CD14-positive monocyte (primary cell): ENCODE measurements around the gene SSNA1. TPM values are rescaled to one million over a fixed set of nuclear protein-coding genes. Genes with fewer than 3 reads are reported as not detected.

Experiments
- DNase-seq, 3 donors: peaks; one replicate each; pipeline ENCODE4 v3.0.0-alpha.2; 2011 to 2022
- H2AFZ ChIP-seq: 2 replicates; pipeline ENCODE4 v1.6.0; 2012; ENCODE audit warnings: mild to moderate bottlenecking, low read depth, low read length, inconsistent platforms; ENCODE audit not compliant: insufficient read depth, poor library complexity, severe bottlenecking
- H3K27ac ChIP-seq, 2 donors: 1 replicate in 1 of 2; 2 replicates in 1 of 2; pipeline ENCODE4 v1.5.1; 2012 to 2013; ENCODE audit warnings: low read length in 2 of 2, control low read depth in 1 of 2, inconsistent platforms in 1 of 2, low read depth in 1 of 2, mild to moderate bottlenecking in 1 of 2
- H3K27me3 ChIP-seq, 2 donors: one replicate each; pipeline versions ENCODE4 v1.6.0 to v1.6.1; 2011 to 2013; ENCODE audit warnings: low read length in 2 of 2; ENCODE audit not compliant: control insufficient read depth in 2 of 2, insufficient read depth in 2 of 2
- H3K36me3 ChIP-seq, 2 donors: replicated peaks in 1 of 2; 1 replicate in 1 of 2; 2 replicates in 1 of 2; pipeline versions ENCODE4 v1.5.1 to v1.6.1; 2012 to 2013; ENCODE audit warnings: low read length in 2 of 2, control low read depth in 1 of 2, inconsistent platforms in 1 of 2, mild to moderate bottlenecking in 1 of 2; ENCODE audit not compliant: insufficient read depth in 2 of 2, control insufficient read depth in 1 of 2
- H3K4me1 ChIP-seq, 2 donors: 1 replicate in 1 of 2; 2 replicates in 1 of 2; pipeline versions ENCODE4 v1.5.1 to v1.6.1; 2012 to 2013; ENCODE audit warnings: low read length in 2 of 2, control low read depth in 1 of 2, inconsistent platforms in 1 of 2, mild to moderate bottlenecking in 1 of 2, moderate library complexity in 1 of 2; ENCODE audit not compliant: insufficient read depth in 2 of 2, control insufficient read depth in 1 of 2
- H3K4me2 ChIP-seq: replicated peaks from 2 replicates; pipeline ENCODE3; 2012; ENCODE audit warnings: low read length, moderate library complexity, mild to moderate bottlenecking; ENCODE audit not compliant: poor library complexity, severe bottlenecking; ENCODE audit errors: extremely low read depth
- H3K4me3 ChIP-seq, 3 experiments: fragments of 200-600 bp in 1 of 3; sonication (generic) in 1 of 3; replicated peaks in 1 of 3; 1 replicate in 2 of 3; 2 replicates in 1 of 3; pipeline ENCODE4 v1.5.1; 2011 to 2013; ENCODE audit warnings: low read length in 3 of 3, mild to moderate bottlenecking in 3 of 3, control low read depth in 2 of 3, low read depth in 2 of 3, inconsistent platforms in 1 of 3, moderate library complexity in 1 of 3
- H3K79me2 ChIP-seq: 2 replicates; pipeline ENCODE4 v1.6.0; 2012; ENCODE audit warnings: mild to moderate bottlenecking, control low read depth, inconsistent platforms, low read length, moderate library complexity; ENCODE audit not compliant: insufficient read depth
- H3K9ac ChIP-seq: 2 replicates; pipeline ENCODE4 v1.6.0; 2017; ENCODE audit warnings: low read length, mild to moderate bottlenecking; ENCODE audit not compliant: insufficient read depth, poor library complexity, severe bottlenecking
- H3K9me3 ChIP-seq, 2 donors: replicated peaks in 1 of 2; 1 replicate in 1 of 2; 2 replicates in 1 of 2; pipeline versions ENCODE4 v1.5.1 to v1.6.1; 2012 to 2013; ENCODE audit warnings: low read length in 2 of 2, control low read depth in 1 of 2; ENCODE audit not compliant: control insufficient read depth in 1 of 2, insufficient read depth in 1 of 2
- H4K20me1 ChIP-seq: 2 replicates; pipeline ENCODE4 v1.6.0; 2012; ENCODE audit warnings: mild to moderate bottlenecking, low read length, control low read depth, moderate library complexity; ENCODE audit not compliant: insufficient read depth
- H3K27ac Mint-ChIP-seq, 7 donors: one replicate each; pipeline ENCODE4 v1.8.0; 2020; ENCODE audit warnings: mild to moderate bottlenecking in 7 of 7, mixed read lengths in 7 of 7, moderate library complexity in 6 of 7, inconsistent platforms in 2 of 7
- H3K27me3 Mint-ChIP-seq, 3 donors: one replicate each; pipeline ENCODE4 v1.8.0; 2021 to 2022; ENCODE audit warnings: low read depth in 3 of 3, mild to moderate bottlenecking in 3 of 3, mixed read lengths in 3 of 3, moderate library complexity in 3 of 3, inconsistent platforms in 1 of 3
- H3K36me3 Mint-ChIP-seq, 2 donors: one replicate each; pipeline ENCODE4 v1.8.0; 2020; ENCODE audit warnings: mixed read lengths in 2 of 2, inconsistent platforms in 1 of 2, mild to moderate bottlenecking in 1 of 2
- H3K4me1 Mint-ChIP-seq: one replicate; pipeline ENCODE4 v1.8.0; 2020; ENCODE audit warnings: mild to moderate bottlenecking, mixed read lengths
- H3K4me3 Mint-ChIP-seq, 2 donors: one replicate each; pipeline ENCODE4 v1.8.0; 2020; ENCODE audit warnings: mild to moderate bottlenecking in 2 of 2, mixed read lengths in 2 of 2, moderate library complexity in 1 of 2
- H3K9me3 Mint-ChIP-seq, 7 donors: one replicate each; pipeline ENCODE4 v1.8.0; 2020 to 2022; ENCODE audit warnings: mixed read lengths in 7 of 7, mild to moderate bottlenecking in 6 of 7, moderate library complexity in 6 of 7, inconsistent platforms in 2 of 7
- WGBS: methylation state at CpG from one replicate; pipeline ENCODE4 v1.1.5; 2013; ENCODE audit warnings: missing lambda C conversion rate; ENCODE audit not compliant: insufficient coverage; 5-methylcytosine and 5-hydroxymethylcytosine counted together
- intact Hi-C, 2 donors: fragments of 100-400 bp; cut with micrococcal nuclease; formaldehyde crosslinking; loops; one replicate each; pipeline versions ENCODE4 v1.15.0 to v1.15.1; 2023
- polyA plus RNA-seq, 3 donors: library from polyadenylated mRNA; depleted of rRNA in 1 of 3; unstranded in 2 of 3; stranded (reverse) in 1 of 3; fragments of 300-500 nt in 2 of 3; fragments of >200 nt in 1 of 3; fragmentation: Illumina TruSeq in 2 of 3; gene quantifications; 1 replicate in 2 of 3; 2 replicates in 1 of 3; pipeline ENCODE4 v1.2.3, GENCODE V29; 2012 to 2021
- TF ChIP-seq, protein P1 (sequence below): fragments of 200-600 bp; IDR thresholded peaks from one replicate; pipeline ENCODE4 v1.8.0; 2022; ENCODE audit warnings: antibody characterized with exemption, mild to moderate bottlenecking

SSNA1 gene
- polyA plus RNA-seq, 3 donors, result 87.0 to 118 (median 98.3) TPM

DNA sequence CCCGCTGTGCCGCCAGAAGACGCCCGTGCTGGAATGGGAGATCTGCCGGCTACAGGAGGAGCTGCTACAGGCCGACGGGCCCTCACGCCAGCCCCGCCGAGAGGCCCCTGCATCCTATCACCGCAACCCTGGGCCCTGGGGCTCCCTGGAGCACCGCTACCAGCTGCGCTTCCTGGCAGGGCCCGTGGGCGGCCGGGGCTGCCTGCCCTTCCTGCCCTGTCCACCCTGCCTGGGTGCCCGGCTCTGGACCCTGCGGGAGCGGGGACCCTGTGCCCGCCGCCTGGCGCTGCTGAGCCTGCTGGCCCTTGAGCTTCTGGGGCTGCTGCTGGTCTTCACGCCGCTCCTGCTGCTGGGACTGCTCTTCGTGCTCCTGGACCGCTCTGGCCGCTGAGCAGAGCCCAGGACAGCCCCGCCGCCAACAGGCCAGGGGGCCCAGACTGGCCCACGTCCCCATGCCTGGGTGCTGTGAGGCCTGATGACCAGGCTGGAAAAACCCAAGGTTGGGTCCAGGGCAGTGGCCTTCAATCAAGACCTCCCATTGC lies 29.8 kb downstream of the SSNA1 start:
- H3K27me3 ChIP-seq, result peaks cover 0 to 14% of the 10 kb centered on the region in 2 donors
- DNase-seq, result no peak
- no peak overlapping the region for H3K27ac Mint-ChIP-seq
- H3K36me3 ChIP-seq, result peaks cover 29 to 33% of the 10 kb centered on the region in 2 donors
- no peaks in the 10 kb centered on the region for H3K9me3 ChIP-seq
- H3K4me1 Mint-ChIP-seq, result peaks cover 10% of the 10 kb centered on the region
- H3K36me3 Mint-ChIP-seq, result peaks cover 13 to 24% of the 10 kb centered on the region in 2 donors
- H3K27ac ChIP-seq, result peak overlapping the region in 1 of 2 donors; percentile 20
- 93% methylated on average over 30 of the region's 30 CpGs for WGBS
- H3K4me3 ChIP-seq, result no peak overlapping the region
- H3K9ac ChIP-seq, result no peak overlapping the region
- H3K4me1 ChIP-seq, result peaks cover 18 to 35% of the 10 kb centered on the region in 2 donors
- H3K9me3 Mint-ChIP-seq, result no peaks in the 10 kb centered on the region
- H4K20me1 ChIP-seq, result no peaks in the 10 kb centered on the region
- TF ChIP-seq, protein P1, sequence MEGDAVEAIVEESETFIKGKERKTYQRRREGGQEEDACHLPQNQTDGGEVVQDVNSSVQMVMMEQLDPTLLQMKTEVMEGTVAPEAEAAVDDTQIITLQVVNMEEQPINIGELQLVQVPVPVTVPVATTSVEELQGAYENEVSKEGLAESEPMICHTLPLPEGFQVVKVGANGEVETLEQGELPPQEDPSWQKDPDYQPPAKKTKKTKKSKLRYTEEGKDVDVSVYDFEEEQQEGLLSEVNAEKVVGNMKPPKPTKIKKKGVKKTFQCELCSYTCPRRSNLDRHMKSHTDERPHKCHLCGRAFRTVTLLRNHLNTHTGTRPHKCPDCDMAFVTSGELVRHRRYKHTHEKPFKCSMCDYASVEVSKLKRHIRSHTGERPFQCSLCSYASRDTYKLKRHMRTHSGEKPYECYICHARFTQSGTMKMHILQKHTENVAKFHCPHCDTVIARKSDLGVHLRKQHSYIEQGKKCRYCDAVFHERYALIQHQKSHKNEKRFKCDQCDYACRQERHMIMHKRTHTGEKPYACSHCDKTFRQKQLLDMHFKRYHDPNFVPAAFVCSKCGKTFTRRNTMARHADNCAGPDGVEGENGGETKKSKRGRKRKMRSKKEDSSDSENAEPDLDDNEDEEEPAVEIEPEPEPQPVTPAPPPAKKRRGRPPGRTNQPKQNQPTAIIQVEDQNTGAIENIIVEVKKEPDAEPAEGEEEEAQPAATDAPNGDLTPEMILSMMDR, result no peak
- no peak overlapping the region for H3K4me3 Mint-ChIP-seq
- no peak overlapping the region for H3K4me2 ChIP-seq
- H2AFZ ChIP-seq, result no peak overlapping the region
- no peaks in the 10 kb centered on the region for H3K79me2 ChIP-seq
- H3K27me3 Mint-ChIP-seq, result peaks cover 3 to 22% (median 14%) of the 10 kb centered on the region in 3 donors
- intact Hi-C loops, result no loop called here

DNA sequence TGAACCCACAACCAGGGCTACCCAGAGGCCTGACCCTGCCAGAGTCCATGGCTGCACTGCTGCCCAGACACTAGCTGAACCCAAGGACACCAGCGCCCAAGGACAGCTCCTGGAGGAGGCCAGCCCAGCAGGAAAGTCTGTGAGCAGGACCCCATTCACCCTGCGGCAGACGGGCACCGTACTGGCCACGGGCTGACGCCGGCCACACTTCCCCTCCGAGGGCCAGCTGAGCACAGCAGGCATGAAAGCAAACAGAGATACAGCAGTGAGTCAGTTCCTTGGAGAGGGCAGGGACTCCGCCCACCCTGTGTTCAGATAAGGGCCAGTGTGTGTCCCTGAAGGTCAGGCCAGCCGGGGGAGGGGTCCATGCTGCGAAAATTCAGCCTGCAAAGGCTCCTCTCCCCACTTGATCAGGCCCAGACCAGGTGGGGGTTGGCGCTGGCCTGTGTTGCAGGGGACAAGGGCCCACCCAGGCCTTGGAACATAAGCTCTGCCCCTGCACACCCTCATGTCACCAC lies 30.3 kb downstream of the SSNA1 start:
- peaks cover 24 to 29% of the 10 kb centered on the region in 2 donors for H3K36me3 ChIP-seq
- TF ChIP-seq, protein P1, result no peak
- H3K27me3 ChIP-seq, result peaks cover 0 to 14% of the 10 kb centered on the region in 2 donors
- intact Hi-C loops, result no loop called here
- Mint-ChIP-seq H3K27me3 (peaks cover 3 to 22% (median 14%) of the 10 kb centered on the region in 3 donors), H3K27ac (no peak overlapping the region), H3K4me1 (peaks cover 10% of the 10 kb centered on the region), H3K4me3 (no peak overlapping the region), H3K36me3 (peaks cover 13 to 24% of the 10 kb centered on the region in 2 donors), H3K9me3 (no peaks in the 10 kb centered on the region)
- no peaks in the 10 kb centered on the region for H3K9me3 ChIP-seq
- 61% methylated on average over 11 of the region's 12 CpGs for WGBS
- no peaks in the 10 kb centered on the region for H3K79me2 ChIP-seq
- peak overlapping the region in 1 of 2 donors; percentile 20 for H3K27ac ChIP-seq
- H3K9ac ChIP-seq, result no peak overlapping the region
- no peaks in the 10 kb centered on the region for H4K20me1 ChIP-seq
- H3K4me1 ChIP-seq, result peaks cover 18 to 38% of the 10 kb centered on the region in 2 donors
- H3K4me2 ChIP-seq, result no peak overlapping the region
- DNase-seq, result no peak
- no peak overlapping the region for H2AFZ ChIP-seq
- no peak overlapping the region for H3K4me3 ChIP-seq
